ENCODE data around the gene LEMD1. TPM values are rescaled to one million over a fixed set of nuclear protein-coding genes. Genes with fewer than 3 reads are reported as not detected.

Gene LEMD1
- total RNA-seq, 1 donor from 2014 or later: 2.4 TPM

DNA sequence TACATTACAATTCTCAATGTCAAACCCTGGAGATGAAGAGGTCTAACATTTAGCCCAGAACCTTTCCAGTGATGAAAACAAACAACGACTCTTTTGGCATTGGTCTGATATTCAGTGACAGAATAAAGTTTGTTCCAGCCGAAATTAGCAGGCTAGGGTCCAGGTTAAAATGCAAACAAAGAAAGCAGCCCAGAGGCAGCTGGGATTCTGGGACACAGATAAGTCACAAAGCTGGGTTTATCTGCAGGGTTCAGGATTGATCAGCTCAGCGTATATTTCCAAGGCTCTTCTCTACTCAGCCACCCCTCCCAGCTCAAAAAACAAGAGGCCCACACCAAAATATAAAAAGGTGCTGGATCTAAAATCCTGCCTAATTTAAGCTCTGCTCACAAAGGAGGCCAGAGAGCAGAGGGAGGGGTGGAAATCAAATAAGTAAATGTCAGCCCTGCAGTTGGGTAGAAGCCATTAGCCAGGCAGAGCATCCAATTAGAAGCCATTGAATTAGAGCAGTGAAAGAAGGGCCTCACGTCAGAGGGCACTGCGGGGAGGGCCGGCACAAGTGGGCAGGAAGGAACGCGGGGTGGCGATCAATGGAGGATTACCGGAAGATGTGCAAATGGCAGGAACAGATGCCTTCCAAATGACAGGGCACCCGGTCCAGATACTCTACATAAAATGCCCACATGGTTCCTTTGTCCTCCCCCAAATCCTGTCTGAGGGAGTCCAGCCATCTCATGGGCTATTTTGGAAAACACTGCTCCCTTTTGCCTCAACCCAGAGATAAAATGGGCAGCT is 61.9 kb downstream of the LEMD1 start:
- FAIRE-seq: no peak
- no peak for DNase-seq (ENCODE audit: low spot score in 2 of 2)

- DNase-seq (ENCODE audit: low spot score in 2 of 2) (no peak), FAIRE-seq (no peak)
These were observed 63.3 kb downstream of the LEMD1 start for GRCh38 chr1:205358579-205358978.

- DNase-seq (ENCODE audit: low spot score in 2 of 2) (no peak), FAIRE-seq (no peak)
These were observed 64.3 kb downstream of the LEMD1 start for GRCh38 chr1:205357567-205357966.

GRCh38 chr1:205356440-205357139 is 65.3 kb downstream of the LEMD1 start, which contains the start of gene KLHDC8A:
KLHDC8A (minus strand) TSS chr1:205356922; CDS start chr1:205343604, 13,318 bp downstream.
- no peak for FAIRE-seq
- no peak for DNase-seq (ENCODE audit: low spot score in 2 of 2)

DNA sequence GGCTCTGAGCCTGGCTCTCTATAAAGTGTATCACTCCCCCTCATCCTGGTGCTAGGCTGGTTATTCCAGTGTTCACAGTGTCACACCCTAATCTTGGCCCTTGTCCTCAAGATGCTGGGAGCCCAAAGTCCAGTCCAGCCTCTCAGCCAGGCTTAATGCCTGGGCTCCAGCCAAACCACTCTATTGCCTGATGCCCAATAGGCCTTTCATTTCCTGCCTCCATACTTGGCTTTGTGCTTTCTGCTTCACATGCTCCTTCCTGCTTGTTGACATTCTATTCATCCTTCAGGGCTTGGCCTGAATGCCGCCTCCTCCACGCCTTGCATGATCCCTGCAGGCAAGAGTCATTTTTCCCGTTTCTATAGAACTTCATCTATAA is 66.8 kb downstream of the LEMD1 start:
- FAIRE-seq: no peak
- DNase-seq (ENCODE audit: low spot score in 2 of 2): no peak

DNA sequence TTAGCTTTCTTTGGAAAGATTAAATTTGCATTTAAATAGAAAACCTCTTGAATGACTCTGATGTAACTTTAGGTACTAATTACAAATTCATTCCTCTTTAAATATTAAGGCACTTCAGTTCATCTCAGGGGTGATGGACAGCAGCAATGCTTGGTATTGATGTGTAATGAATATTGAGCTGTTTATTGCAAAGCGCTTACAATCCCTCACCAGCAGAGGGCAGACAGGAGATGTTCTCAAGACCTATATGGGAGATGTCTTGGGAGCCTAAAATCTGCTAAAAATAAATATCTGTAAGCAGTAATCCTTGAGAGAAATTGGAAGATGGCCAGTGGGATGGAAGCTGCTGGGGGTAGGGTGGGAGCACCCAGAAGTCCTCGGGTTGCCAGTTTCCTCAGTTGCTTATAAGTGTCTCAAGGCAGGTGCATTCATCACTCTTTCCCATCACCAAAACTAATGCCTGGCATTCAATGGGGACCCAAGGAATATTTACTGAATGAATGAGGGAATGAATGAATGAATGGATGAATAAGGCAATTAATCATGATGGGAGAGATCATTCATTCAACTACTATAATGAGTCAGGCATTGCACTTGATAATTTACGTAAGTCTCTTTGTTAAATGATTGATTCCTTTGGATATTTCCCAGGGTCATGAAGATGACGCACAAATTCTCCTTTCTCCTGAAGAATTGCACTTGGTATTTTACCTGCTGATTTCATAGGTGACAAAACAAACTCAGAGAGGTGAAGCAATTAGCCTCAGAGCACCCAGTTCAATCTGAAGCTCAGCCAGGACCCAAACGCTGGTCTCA is 67.4 kb downstream of the LEMD1 start:
- no peak for FAIRE-seq

GRCh38 chr1:205353612-205354011 is 68.2 kb downstream of the LEMD1 start:
- DNase-seq (ENCODE audit: low spot score in 2 of 2): no peak
- FAIRE-seq: no peak

More for the DNA sequence above, 67.4 kb downstream of the LEMD1 start:
- DNase-seq (ENCODE audit: low spot score in 2 of 2): peak in 1 of 2 donors; percentile 42

- FAIRE-seq (no peak), DNase-seq (ENCODE audit: low spot score in 2 of 2) (no peak)
These were observed 68.7 kb downstream of the LEMD1 start for GRCh38 chr1:205353191-205353590.

DNA sequence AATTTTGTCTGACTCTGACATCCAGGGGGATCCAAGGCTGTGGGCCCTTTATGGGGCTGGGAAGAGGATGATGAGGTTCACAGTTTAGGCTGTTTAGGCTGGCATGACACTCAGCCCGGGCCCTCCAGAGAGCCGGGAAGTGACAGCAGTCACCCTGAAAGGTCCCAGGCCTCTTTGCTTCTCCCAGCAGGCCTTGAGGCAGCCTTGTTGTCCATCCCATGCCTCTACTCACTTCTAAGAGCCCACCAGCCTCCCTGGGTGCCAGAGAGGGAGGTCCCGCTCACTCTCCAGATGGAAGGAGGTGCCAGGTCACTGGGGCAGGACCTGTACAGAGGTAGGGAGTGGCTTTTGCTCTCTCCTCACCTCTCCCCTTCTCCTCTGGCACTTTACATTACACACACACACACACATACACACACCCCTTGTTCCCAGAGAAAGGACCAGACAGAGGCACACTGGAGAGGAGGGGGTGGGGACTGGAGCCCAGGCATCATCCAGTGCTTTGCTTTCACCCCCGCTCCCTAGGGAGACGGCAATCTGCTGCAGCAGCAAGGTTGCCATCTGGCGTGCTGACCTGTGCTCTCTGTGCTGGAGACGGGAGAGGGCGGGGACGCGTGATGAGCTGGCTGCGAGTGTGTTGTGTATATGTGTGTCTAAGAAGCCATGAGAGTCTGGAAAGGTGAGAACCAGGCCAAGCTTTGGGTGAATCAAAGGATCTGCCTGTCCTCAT is 69.7 kb downstream of the LEMD1 start:
- DNase-seq (ENCODE audit: low spot score in 2 of 2) (no peak), FAIRE-seq (no peak)

- DNase-seq (ENCODE audit: low spot score in 2 of 2) (no peak), FAIRE-seq (no peak)
These were observed 71.1 kb downstream of the LEMD1 start for GRCh38 chr1:205350691-205351141.

- FAIRE-seq (no peak), DNase-seq (ENCODE audit: low spot score in 2 of 2) (no peak)
These were observed 71.7 kb downstream of the LEMD1 start for GRCh38 chr1:205350124-205350523.

DNA sequence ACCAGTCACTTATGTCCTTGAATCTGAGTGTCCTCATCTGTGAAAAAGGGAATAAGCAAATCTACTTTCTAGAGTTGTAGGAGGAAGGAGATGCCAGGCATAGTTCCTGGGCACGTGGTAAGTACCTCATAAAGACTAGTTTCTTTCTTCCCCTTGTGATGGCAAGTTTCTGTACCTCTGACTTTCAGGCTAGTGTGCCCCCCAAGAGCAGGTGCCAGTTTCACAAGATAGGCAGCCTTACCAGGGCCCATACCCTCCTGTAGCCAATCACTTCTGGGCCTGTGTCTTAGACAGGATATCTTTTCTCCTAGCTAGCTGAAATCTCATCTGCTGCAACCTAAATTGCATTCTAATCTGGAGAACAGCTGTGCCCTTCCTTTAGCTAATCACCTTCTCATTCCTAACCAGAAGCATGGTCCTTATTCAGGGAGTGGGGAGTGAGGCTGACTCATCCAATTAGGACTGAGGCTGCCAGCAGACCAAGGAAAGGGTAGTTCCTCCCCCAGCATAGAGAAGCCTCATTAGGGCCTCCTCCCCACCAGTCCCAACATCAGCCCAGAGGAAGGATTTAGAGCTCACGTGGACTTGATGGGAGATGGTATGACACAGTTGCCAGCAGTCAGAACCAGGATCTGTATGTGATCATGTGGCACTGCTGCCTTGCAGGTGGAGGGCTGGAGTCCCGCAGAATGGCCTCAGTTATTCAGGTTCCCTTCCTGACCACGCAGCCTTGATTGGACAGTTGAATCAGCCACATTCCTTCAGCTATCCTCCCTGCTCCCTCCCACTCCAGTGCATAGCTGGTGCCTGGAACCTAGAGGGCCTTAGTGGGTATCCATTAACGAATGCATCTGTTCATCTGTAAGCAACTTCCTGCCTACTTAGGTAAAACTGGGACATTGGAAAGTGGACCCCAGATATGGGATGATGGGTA is 73.0 kb downstream of the LEMD1 start:
- FAIRE-seq (no peak), DNase-seq (ENCODE audit: low spot score in 2 of 2) (no peak)

GRCh38 chr1:205346956-205347574 is 74.8 kb downstream of the LEMD1 start:
- DNase-seq (ENCODE audit: low spot score in 2 of 2): no peak
- no peak for FAIRE-seq

DNA sequence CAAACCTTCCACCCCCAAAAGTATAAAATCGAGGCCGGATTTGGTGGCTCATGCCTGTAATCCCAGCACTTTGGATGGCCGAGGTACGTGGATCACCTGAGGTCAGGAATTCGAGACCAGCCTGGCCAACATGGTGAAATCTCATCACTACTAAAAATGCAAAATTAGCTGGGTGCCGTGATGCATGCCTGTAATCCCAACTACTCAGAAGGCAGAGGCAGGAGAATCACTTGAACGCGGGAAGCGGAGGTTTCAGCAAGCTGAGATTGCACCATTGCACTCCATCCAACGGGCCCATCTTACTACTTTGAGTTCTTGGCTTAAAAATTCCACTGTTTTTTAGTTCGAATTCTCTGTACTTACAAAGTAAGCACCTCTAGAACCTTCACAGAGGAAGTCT is 76.1 kb downstream of the LEMD1 start:
- DNase-seq (ENCODE audit: low spot score in 2 of 2) (no peak), FAIRE-seq (no peak)

GRCh38 chr1:205344066-205344928 is 77.6 kb downstream of the LEMD1 start:
- FAIRE-seq (no peak), DNase-seq (ENCODE audit: low spot score in 2 of 2) (peak in 1 of 2 donors; percentile 60)

DNA sequence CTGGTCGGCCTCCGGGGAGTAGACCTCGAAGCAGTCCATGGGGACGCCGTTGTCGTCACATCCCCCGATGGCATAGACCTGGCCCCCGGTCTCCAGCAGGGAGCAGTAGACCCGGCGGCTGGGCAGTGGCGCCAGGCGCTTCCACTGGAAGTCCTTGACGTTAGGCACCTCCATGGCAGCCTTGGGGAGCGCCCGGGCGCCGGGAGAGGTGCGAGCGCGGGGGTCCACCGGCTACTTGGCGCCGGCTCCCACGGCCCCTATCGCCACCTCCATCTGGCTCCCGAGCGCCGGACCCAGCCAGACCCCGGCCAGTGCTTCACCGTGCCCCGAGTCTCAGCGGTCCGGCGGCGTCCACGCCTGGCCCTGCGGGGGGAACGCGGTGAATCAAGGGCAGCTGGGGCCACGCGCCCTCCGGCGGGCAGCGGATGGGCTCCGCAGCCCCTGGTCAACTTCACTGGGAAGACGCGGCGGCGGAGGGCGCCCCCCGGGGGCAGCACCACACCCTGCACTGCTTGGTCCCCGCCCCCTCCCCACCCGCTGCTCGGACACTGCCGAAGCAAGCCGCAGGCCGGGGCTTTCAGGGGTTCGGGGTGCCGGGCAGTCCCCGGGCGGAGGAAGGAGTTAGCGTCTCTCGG is 78.3 kb downstream of the LEMD1 start:
- FAIRE-seq (no peak), DNase-seq (ENCODE audit: low spot score in 2 of 2) (no peak)

- no peak for DNase-seq (ENCODE audit: low spot score in 2 of 2)
- no peak for FAIRE-seq
These were observed 78.9 kb downstream of the LEMD1 start for GRCh38 chr1:205342986-205343385.

Measured in frontal cortex (tissue), 4 donors.